MM.1S (cell line): ENCODE data around the gene CDC25A.
A peak's percentile ranks its signal among the peaks of the same experiment; 100 is the strongest.

ENCODE experiments used
- CTCF ChIP-seq: fragments of 300-600 bp; sonication (generic); IDR thresholded peaks from 2 replicates; pipeline ENCODE4 v1.5.1; 2016; ENCODE audit warnings: antibody characterized with exemption, low read length, mixed read lengths
- EZH2 ChIP-seq: fragments of 300-600 bp; sonication (generic); optimal IDR thresholded peaks from 2 replicates; pipeline ENCODE3; 2017; ENCODE audit warnings: low read depth, mild to moderate bottlenecking, antibody characterized with exemption, low read length, mixed read lengths
- EZH2phosphoT487 ChIP-seq: fragments of 300-600 bp; sonication (generic); IDR thresholded peaks from 2 replicates; pipeline ENCODE4 v1.6.1; 2018; ENCODE audit warnings: antibody characterized with exemption, low read length

GRCh38 chr3:48157950-48158376, 30.3 kb downstream of the CDC25A start:
- peak; percentile 61 for TF ChIP-seq CTCF
- TF ChIP-seq EZH2phosphoT487: no peak
- no peak for TF ChIP-seq EZH2
